HUDEP-2 (cell line): ENCODE data around the gene GSTA1.
A peak's percentile ranks its signal among the peaks of the same experiment; 100 is the strongest.
"Not testable (repeated sequence)": the region's sequence is repeated elsewhere in the genome, so short reads cannot be mapped to it uniquely, and the experiment has no call there.

Experiments used
- DNase-seq, 76 experiments: peaks; one replicate each; lab custom pipeline; 2025; ENCODE audit not compliant: unreplicated experiment in 76 of 76; lab: John Stamatoyannopoulos, UW

Gene GSTA1

GRCh38 chr6:52759085-52759484 is 44.5 kb downstream of the GSTA1 start:
- DNase-seq: no peak

- DNase-seq: not testable (repeated sequence)
Observed at GRCh38 chr6:52757651-52758338, 45.8 kb downstream of the GSTA1 start.

GRCh38 chr6:52754443-52754842 is 49.2 kb downstream of the GSTA1 start:
- DNase-seq: no peak

GRCh38 chr6:52753137-52753536 is 50.5 kb downstream of the GSTA1 start:
- not testable (repeated sequence) for DNase-seq

GRCh38 chr6:52752310-52752709 is 51.3 kb downstream of the GSTA1 start:
- no peak for DNase-seq

GRCh38 chr6:52749556-52750152 is 54.0 kb downstream of the GSTA1 start:
- DNase-seq: no peak

- DNase-seq: not testable (repeated sequence)
Observed at GRCh38 chr6:52747301-52747700, 56.3 kb downstream of the GSTA1 start.

- DNase-seq: peak in 1 of 76 experiments; percentile 46
Observed at GRCh38 chr6:52746213-52746612, 57.4 kb downstream of the GSTA1 start.

GRCh38 chr6:52745764-52746201 is 57.8 kb downstream of the GSTA1 start:
- no peak for DNase-seq

GRCh38 chr6:52741872-52742271 is 61.7 kb downstream of the GSTA1 start:
- DNase-seq: no peak
